DND-41 (cell line): ENCODE results near the gene GNB1L.

Experiments
- ATAC-seq: fragments of 200-7000 bp; cut with Tn5 transposase; 3 replicates; pipeline ENCODE4 v1.9.1; 2021; ENCODE audit warnings: low read depth; ENCODE audit not compliant: insufficient read depth
- DNase-seq: peaks from one replicate; pipeline ENCODE4 v3.0.0-alpha.2; 2020
- H2AFZ ChIP-seq: 2 replicates; pipeline ENCODE4 v1.6.0; 2012; ENCODE audit warnings: low read depth, low read length
- H3K27ac ChIP-seq: 2 replicates; pipeline ENCODE4 v1.5.1; 2012; ENCODE audit warnings: low read length, inconsistent platforms
- H3K27me3 ChIP-seq: fragments of 200-600 bp; sonication (generic); 2 replicates; pipeline ENCODE4 v1.6.0; 2012; ENCODE audit warnings: low read length, mild to moderate bottlenecking, inconsistent platforms; ENCODE audit not compliant: insufficient read depth, poor library complexity
- H3K36me3 ChIP-seq: 2 replicates; pipeline ENCODE4 v1.5.1; 2012; ENCODE audit warnings: low read length, inconsistent platforms; ENCODE audit not compliant: insufficient read depth
- H3K4me1 ChIP-seq: 2 replicates; pipeline ENCODE4 v1.5.1; 2012; ENCODE audit warnings: mild to moderate bottlenecking, low read length; ENCODE audit not compliant: insufficient read depth
- H3K4me2 ChIP-seq: 2 replicates; pipeline ENCODE4 v1.6.0; 2012; ENCODE audit warnings: mild to moderate bottlenecking, moderate library complexity, low read length, inconsistent platforms; ENCODE audit not compliant: insufficient read depth
- H3K4me3 ChIP-seq, 2 experiments: fragments of 200-600 bp in 1 of 2; shearing (Covaris generic) in 1 of 2; 2 replicates each; pipeline ENCODE4 v1.5.1; 2012 to 2016; ENCODE audit warnings: inconsistent platforms in 2 of 2, low read length in 2 of 2, mild to moderate bottlenecking in 2 of 2, low read depth in 1 of 2, moderate library complexity in 1 of 2
- H3K79me2 ChIP-seq: 2 replicates; pipeline ENCODE4 v1.6.0; 2012; ENCODE audit warnings: low read length, inconsistent platforms; ENCODE audit not compliant: insufficient read depth
- H3K9ac ChIP-seq: 2 replicates; pipeline ENCODE4 v1.6.0; 2012; ENCODE audit warnings: low read depth, mild to moderate bottlenecking, inconsistent platforms, low read length, moderate library complexity
- H3K9me3 ChIP-seq: 2 replicates; pipeline ENCODE4 v1.5.1; 2012; ENCODE audit warnings: low read length, moderate library complexity, mild to moderate bottlenecking, inconsistent platforms; ENCODE audit not compliant: insufficient read depth, severe bottlenecking
- H4K20me1 ChIP-seq: 2 replicates; pipeline ENCODE4 v1.6.0; 2012; ENCODE audit warnings: low read length; ENCODE audit not compliant: insufficient read depth
- EZH2 ChIP-seq: IDR thresholded peaks from 3 replicates; pipeline ENCODE4 v1.6.1; 2012; ENCODE audit warnings: borderline replicate concordance, low read depth, mild to moderate bottlenecking, moderate library complexity, low read length, inconsistent platforms; ENCODE audit not compliant: severe bottlenecking
- TF ChIP-seq, protein P1 (sequence below): IDR thresholded peaks from 2 replicates; pipeline ENCODE4 v1.5.1; 2012; ENCODE audit warnings: borderline replicate concordance, low read length, moderate library complexity, mild to moderate bottlenecking; ENCODE audit not compliant: poor library complexity, severe bottlenecking; ENCODE audit errors: extremely low read depth

GNB1L gene

DNA sequence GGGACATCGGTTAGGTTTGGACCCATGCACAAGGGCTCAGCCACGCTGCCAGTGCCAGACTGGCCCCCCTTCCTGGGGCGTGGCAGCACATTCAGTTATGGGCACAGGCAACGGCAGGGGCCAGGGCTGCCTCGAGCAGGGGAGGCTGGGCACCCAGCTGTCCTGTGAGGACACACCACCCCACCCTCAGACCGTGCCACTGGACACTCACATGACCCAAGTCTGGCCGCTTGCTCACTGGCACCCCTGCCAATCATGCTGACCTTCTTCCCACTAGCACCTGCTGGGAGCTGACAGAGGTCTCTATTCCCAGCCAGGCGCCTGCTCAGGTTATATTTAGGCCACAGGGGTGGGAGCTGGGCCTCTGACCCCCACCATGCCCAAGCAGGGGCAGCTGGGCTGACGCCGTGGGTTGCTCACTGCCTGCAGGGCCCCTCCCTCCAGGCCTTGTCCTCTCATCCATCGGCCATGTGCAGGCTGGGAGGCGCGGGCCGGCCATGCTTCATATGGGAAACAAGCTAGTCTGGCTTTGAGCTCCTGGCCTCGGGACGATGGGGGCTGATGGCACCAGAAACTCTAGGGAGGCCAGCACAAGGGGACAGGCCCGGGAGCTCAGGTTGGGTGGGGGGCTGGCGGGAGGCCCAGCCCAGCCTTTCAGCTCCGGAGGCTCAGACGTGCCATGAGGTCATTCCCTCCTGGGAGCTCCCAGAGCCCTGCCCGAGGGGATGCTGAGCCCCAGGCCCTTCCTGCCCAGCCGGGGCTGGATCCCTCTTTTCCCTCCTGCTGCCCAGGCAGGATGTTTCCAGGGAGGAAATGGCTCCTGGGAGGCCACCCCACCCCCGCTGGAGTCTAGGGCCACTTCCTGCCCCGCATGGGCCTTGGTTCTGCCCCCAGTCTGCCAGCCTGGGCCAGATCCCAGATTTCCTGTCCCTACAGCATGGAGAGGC is 109.2 kb downstream of the GNB1L start:
- H3K9me3 ChIP-seq = no peaks in the 10 kb centered on the region
- no peak overlapping the region for H3K4me3 ChIP-seq
- ATAC-seq = no peak
- no peak overlapping the region for H3K4me2 ChIP-seq
- no peak overlapping the region for H2AFZ ChIP-seq
- no peak overlapping the region for H3K27ac ChIP-seq
- H3K27me3 ChIP-seq = no peaks in the 10 kb centered on the region
- no peaks in the 10 kb centered on the region for H3K36me3 ChIP-seq
- H3K9ac ChIP-seq = no peak overlapping the region
- H3K79me2 ChIP-seq = no peaks in the 10 kb centered on the region
- TF ChIP-seq, protein P1, sequence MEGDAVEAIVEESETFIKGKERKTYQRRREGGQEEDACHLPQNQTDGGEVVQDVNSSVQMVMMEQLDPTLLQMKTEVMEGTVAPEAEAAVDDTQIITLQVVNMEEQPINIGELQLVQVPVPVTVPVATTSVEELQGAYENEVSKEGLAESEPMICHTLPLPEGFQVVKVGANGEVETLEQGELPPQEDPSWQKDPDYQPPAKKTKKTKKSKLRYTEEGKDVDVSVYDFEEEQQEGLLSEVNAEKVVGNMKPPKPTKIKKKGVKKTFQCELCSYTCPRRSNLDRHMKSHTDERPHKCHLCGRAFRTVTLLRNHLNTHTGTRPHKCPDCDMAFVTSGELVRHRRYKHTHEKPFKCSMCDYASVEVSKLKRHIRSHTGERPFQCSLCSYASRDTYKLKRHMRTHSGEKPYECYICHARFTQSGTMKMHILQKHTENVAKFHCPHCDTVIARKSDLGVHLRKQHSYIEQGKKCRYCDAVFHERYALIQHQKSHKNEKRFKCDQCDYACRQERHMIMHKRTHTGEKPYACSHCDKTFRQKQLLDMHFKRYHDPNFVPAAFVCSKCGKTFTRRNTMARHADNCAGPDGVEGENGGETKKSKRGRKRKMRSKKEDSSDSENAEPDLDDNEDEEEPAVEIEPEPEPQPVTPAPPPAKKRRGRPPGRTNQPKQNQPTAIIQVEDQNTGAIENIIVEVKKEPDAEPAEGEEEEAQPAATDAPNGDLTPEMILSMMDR = no peak
- TF ChIP-seq EZH2 = no peak
- no peaks in the 10 kb centered on the region for H3K4me1 ChIP-seq
- H4K20me1 ChIP-seq = no peaks in the 10 kb centered on the region; the same call in 1 of the 2 replicates
- no peak for DNase-seq

DNA sequence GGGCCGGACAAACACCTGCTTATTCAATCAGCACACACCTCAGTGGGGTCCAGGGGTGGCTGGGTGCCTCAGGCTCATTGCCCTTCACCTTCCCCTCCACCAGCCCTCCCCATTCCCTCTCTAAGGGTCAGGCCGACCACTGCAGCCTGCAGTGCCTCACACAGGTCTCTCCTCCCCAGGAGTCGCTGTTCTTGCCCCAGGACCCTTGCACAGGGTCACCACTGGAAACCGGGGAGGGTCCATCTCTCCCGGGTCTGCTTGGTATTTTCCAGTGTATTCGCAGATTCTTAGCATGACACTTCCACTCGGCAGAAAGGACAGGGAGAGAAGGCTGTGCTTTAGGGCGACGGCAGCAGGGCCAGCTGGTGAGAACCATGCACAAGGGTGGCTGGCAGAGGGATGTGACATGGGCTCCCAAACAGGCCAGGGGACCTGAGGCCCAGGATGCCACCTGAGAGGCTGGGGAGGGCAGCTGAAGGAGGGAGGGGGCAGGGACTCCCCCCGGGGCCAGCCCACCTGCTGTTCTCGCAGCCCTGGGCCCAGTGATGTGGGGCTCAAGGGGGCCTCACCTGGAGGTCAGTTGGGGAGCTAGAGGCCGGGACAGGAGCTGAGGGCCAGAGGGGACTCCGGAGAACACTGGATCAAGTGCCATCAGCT is 110.2 kb downstream of the GNB1L start:
- H3K27me3 ChIP-seq = no peaks in the 10 kb centered on the region
- TF ChIP-seq, protein P1 = no peak
- no peak for TF ChIP-seq EZH2
- no peaks in the 10 kb centered on the region for H3K79me2 ChIP-seq
- no peaks in the 10 kb centered on the region for H3K36me3 ChIP-seq
- H3K9ac ChIP-seq = no peak overlapping the region
- H3K9me3 ChIP-seq = no peaks in the 10 kb centered on the region
- H3K4me1 ChIP-seq = no peaks in the 10 kb centered on the region
- H3K4me2 ChIP-seq = no peak overlapping the region
- DNase-seq (no peak), ATAC-seq (no peak)
- no peak overlapping the region for H3K27ac ChIP-seq
- no peaks in the 10 kb centered on the region; the same call in 1 of the 2 replicates for H4K20me1 ChIP-seq
- H3K4me3 ChIP-seq = no peak overlapping the region
- no peak overlapping the region for H2AFZ ChIP-seq

DNA sequence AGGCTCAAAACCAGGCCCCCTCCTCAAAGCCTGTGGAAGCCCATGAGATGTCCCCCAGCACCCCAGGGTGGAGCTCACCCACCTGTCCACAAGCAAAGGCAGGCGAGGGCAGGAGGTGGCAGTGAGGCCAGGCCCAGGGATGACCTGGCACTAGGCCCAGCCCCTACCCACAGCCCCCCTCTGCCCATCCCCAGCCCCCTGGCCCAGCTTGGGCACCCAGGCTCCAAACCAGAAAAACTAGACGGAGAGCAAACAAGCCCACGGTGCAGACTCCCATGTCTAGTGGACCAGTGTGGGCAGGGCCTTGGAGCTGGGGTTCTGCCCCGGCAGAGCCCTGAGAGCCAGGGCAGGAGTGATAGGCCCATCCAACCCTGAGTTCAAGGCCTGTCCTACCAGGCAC is 111.0 kb downstream of the GNB1L start:
- TF ChIP-seq, protein P1 = no peak
- no peak for TF ChIP-seq EZH2
- Histone ChIP-seq H3K9me3 (no peaks in the 10 kb centered on the region), H3K79me2 (no peaks in the 10 kb centered on the region), H3K4me2 (no peak overlapping the region), H3K4me1 (no peaks in the 10 kb centered on the region), H3K4me3 (no peak overlapping the region), H4K20me1 (no peaks in the 10 kb centered on the region; the same call in 1 of the 2 replicates), H3K27me3 (no peaks in the 10 kb centered on the region), H3K9ac (no peak overlapping the region), H3K36me3 (no peaks in the 10 kb centered on the region), H3K27ac (no peak overlapping the region), H2AFZ (no peak overlapping the region)
- DNase-seq (no peak), ATAC-seq (no peak)
